ENCODE measurements around the gene CMTM7.
"Not testable (repeated sequence)": the region's sequence is repeated elsewhere in the genome, so short reads cannot be mapped to it uniquely, and the experiment has no call there.

The CMTM7 gene

DNA sequence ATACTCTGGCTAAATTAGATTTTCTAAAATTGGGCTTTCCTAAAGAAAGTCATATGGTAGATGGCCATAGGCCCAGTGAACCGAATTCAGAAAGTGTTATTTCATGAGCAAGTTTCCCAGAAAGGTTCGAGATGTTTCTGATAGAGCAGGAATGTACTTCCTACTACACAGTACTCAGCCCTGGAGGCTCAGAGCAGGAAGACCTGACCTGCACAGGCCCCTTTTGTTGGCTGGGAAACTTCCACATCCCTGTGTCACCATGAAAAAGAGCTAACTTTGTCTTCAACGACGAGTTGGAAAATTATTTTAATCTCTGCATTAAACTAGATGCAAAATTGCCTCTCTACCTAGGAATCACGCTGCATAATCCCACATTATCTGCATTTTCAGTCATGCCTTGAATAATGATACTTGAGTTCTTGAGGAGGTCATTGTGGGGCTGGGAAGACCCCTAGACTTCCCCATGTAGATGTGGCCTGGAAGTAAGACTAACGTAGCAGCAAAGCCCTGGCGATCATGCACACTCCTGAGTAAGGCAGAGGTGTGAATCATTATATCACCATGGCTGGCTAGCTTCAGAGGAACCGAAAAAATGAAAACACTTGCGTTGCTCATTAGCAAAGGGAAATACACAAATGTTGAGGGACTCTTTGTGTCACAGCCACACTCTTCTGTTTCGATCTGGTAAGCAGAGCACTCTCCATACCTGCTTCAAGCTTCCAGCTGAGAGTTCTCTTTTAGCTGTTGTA lies 47.1 kb downstream of the CMTM7 start:
- DNase-seq (ENCODE audit: low spot score) = no peak

GRCh38 chr3:32439421-32439820 lies 47.8 kb downstream of the CMTM7 start:
- DNase-seq (ENCODE audit: low spot score) = not testable (repeated sequence)

- DNase-seq (ENCODE audit: low spot score) = peak; percentile 18
Measured at GRCh38 chr3:32440611-32441350, 49.1 kb downstream of the CMTM7 start.

DNA sequence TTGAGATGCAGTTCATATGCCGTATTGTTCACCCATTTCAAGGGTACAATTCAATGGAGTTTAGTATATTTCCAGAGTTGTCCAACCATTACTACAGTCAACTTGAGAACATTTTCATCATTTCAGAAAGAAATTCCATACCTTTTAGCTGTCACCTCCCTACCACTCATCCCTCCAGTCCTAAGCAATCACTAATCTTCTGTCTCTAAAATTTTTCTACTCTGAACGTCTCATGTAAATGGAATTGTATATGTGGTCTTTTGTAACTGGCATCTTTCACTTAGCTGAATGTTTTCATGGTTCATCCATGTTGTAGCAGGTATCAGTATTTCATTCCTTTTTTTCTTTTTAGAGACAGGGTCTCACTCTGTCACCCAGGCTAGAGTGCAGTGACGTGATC lies 51.1 kb downstream of the CMTM7 start:
- no peak for DNase-seq (ENCODE audit: low spot score)

DNA sequence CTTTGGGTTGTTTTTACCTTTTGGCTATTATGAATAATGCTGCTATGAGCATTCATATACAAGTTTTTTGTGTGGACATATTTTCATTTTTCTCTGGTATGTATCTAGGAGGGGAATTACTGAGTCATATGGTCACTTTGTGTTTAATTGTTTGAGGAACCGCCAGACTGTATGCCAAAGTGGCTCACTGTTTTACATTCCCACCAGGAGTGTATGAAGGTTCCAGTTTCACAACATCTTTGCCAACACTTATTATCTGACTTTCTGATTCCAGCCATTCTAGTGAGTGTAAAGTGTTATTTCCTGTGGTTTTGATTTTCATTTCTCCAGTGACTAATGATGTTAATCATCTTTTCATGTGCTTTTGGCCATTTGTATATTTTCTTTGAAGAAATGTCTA lies 51.8 kb downstream of the CMTM7 start:
- DNase-seq (ENCODE audit: low spot score) = peak; percentile 46

GRCh38 chr3:32447865-32448400 lies 56.3 kb downstream of the CMTM7 start:
- no peak for DNase-seq (ENCODE audit: low spot score)

DNA sequence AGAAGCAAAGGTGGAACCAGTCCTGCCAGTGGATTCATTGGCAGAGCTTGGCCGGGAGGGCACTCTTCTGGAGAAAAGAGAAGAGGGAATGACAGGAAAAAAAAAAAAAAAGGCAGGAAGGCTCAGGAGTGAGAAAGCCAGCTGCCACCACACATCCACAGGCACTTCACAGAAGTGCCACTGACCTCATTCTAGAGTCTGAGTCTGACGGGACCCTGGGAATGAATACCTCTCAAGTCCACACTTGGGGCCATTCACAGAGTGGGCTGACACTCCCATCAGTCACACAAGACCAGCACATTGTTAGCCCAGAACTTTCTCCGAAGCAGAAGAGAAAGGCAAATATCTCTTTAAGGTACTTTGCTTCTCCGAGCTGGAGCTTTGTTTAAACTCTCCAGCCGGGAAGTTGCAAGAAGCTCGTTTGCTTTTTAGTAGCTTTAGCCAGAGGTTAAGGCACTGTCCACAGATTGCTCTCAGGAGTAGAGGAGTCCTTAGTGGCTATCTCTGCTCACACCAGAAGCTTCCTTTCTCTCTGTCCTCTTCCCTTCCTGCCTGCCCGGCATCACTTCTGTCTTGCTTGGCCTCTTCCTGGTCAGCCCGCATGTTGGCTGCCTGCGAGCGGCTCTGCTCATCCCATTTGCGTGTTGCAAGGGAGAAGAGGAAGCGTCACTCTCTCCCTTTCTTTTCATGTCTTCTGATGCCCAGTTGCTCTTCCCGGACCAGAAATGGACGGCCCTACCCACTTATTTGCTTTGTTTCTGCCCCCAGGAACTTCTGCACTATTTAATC lies 57.2 kb downstream of the CMTM7 start:
- no peak for DNase-seq (ENCODE audit: low spot score)

GRCh38 chr3:32449691-32450090 lies 58.0 kb downstream of the CMTM7 start:
- DNase-seq (ENCODE audit: low spot score) = no peak

DNA sequence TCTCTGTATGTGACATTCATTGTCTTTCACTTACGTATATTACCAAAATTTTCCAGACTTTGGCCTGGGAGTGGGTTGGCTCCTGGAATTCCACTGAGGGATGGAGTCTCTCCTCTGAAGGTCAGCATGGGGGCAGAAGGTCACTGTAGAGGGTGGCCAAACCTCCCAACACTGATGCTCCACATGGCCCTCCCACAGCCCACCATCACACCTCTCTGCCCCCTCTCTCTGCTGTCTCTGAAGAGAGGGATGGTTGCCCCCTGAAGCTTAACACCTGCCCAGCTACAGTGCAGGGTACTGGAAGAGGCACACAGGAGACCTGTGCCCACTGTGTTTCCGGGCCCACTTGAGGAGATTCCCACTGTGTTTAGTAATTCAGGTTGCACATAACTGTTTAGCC lies 58.8 kb downstream of the CMTM7 start:
- DNase-seq (ENCODE audit: low spot score) = no peak

DNA sequence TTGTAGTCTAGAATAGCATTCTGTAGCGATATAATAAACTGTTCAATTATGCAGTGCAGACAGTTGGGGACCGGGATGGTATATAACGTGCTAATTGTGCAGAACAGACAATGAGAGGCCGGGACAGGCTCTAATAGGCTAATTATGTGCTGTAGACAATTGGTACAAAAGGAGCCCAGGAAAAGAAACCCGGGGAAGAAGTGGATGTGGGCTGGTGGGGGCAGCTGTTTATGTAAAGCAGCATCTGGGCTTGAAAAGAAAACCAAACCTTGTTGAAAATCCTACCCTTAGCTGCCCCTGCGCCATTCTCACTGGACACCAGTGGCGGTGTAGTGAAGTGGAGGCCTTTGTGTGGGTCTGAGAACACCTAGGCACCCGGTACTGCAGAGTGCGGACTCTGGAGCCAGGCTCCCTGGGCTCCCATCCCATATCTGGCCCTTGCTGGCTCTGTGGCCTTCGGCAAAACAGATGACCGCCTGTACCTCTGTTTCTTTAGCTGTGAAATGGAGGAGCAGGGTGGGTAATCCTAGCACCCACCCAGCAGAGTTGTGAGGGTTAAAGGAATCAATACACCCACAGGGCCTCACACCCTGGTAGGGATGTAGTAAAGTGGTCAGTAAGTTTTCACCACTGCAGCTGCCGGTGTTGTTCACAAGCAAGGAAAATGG lies 59.5 kb downstream of the CMTM7 start:
- DNase-seq (ENCODE audit: low spot score) = no peak

- DNase-seq (ENCODE audit: low spot score) = no peak
Measured at GRCh38 chr3:32452009-32452408, 60.4 kb downstream of the CMTM7 start.

DNA sequence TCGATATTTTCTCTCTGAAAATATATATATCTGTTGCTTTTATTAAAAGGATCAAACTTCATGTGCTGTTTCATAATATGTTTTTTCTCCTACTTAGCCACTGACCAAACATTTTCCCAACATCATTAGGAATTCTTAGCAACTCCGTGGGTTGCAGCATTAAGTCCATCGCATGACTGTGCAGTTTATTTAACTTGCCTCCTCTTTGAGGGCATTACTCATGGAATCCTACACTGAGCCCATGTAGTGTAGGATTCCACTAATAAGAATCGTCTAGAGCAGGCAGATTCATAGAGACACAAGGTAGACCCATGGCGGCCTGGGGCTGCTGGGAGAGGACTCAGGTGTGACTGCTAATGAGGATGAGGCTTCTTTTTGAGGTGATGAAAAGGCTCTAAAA lies 61.7 kb downstream of the CMTM7 start:
- peak; percentile 53 for DNase-seq (ENCODE audit: low spot score)

- DNase-seq (ENCODE audit: low spot score) = no peak
Measured at GRCh38 chr3:32454111-32454510, 62.5 kb downstream of the CMTM7 start.

- DNase-seq (ENCODE audit: low spot score) = no peak
Measured at GRCh38 chr3:32454731-32455608, 63.3 kb downstream of the CMTM7 start.

DNA sequence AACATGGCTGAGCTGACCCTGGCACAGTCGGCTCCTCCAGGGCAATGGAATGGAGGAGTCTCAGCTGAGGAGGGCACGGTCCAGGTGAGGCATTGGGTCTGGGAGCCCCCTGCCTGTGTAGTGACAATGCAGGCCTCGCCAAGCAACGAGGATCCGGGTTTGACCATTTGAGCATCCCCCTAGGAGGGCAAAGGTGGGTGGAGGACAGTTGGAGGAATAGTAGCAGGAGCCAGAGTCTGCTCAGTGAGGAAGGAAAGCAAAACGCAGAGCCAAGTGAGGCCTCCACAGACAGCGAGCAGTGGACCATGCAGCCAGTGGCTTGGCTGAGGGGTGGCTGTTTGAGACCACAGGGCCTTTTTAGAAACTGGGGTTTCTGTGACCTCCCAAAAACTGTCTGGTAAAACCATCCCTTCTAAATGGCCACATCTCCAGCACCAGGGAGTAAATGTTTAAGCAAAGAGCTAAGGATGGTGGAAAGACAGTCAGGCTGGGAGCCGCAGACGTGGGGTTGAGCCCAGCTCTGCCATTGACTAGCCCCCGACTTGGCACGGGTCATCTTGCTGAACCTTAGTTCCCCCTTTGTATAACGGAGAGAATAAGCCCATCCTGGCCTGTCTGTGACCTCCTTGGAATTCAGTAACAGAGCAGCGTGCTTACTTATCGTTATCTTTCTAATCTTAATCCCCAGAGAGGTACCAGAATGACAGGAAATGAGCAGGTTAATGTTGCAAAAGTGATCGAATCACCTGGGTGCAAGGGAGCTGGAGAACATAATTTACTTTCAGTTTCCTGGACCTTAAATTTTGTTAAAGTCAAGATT lies 64.2 kb downstream of the CMTM7 start:
- DNase-seq (ENCODE audit: low spot score) = no peak

DNA sequence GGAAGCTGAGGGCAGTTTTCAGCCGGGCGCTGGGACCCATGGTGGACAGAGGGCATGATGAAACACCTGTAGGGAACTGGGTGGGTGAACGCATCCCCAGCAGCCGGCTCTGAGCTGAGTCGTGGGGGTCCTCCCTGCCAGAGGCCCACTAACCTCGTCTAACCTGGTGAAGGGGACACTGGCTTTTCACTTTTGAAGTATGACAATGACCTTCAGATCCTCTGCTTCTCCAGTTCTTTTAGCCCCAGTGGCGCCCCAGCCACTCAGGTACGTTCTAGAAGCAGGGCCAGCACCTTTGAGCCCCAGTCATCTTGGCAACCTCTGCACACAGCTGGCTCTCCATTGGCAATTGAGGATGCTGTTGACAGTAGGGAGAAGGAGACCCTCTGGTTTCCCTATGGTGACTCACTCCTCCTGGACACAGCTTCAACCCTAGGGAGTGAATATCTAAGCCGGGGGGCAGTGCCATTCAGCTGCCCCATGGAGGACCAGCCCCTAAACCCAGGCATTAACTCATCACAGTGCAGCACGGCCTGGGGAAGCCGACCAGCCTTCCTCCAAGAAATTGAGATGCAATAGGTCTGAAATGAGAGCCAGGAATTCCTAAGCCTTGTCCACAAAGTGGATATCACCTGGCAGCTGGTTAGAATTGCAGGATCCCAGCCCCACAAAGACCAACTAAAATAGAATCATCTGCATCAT lies 64.9 kb downstream of the CMTM7 start:
- DNase-seq (ENCODE audit: low spot score) = peak; percentile 6

DNA sequence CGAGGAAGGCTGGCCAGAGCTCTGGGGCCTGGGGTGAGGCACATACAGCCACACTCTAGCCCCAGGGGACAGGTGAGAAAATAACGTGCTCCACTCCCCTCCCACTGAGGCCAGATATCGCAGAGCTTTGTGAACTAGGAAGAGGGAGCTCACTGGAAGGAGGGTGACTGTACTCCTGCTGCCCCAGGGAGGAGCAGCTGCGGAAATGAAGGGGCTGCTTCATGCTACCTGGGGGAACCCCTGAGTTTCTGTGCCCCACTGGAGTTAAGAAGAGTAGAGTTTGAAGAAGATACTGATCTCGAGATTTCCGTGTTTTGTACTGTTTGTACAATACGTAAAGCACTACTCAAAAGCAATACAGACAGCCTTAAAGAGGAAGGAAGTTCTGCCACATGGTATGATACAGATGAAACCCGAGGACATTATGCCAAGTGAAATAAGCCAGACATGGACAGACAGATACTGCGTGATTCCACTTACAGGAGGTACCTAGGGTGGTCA lies 66.4 kb downstream of the CMTM7 start:
- peak; percentile 2 for DNase-seq (ENCODE audit: low spot score)

DNA sequence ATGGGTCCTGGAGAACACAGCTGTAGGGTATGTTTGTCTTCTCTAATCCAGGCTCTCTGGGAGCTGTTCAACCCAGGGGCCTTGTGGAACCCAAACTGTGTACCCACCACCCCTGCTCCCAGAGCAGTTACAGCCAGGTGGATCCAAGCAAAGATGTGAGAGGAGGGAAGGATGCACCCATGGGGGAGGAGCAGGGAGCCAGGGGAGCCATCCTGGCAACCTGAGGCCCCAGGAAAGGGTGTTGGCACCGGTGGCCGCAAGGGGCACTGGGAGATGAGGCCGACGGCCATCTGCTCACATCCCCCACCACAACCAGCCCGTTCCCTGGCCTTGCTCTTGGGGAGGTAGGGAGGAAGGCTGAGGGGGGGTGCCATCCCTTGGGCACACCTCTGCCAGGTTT lies 67.8 kb downstream of the CMTM7 start:
- no peak for DNase-seq (ENCODE audit: low spot score)

DNA sequence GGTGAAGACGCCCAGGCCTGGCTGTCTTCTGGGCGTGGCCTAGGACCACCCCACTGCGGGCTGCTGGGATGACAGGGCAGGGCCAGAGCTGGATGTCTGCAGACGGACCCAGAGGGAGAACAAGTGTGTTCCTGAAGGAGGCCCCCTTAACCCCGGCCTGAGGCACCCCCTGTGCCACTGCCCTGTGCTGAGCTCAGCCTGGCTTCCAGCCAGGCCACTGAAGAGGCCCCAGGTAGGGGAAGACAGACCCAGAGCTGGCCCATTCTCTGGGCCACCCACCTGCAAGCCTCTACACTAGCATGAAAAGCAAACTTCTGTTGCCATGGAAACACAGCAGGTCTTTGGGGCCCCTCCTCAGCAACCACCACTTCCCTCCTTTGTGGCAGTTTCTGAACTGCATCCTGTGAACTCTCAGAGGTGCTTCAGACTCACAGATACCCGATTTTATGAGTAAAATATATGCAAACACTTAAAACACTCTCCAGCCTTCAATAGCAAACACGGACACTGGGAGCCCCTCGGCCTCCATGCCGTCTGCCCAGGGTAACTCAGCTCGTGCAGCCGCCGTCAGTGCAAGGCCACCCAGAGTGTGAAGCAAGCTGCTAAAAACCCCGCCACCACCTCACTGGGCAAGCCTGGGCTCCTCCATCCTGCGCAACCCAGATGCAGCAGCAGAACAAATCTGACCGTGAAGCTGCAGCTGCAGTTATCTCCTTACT lies 68.5 kb downstream of the CMTM7 start:
- peak; percentile 5 for DNase-seq (ENCODE audit: low spot score)
